K562 (cell line): ENCODE measurements around the gene CAMP. TPM values are rescaled to one million over a fixed set of nuclear protein-coding genes. Genes with fewer than 3 reads are reported as not detected.

Experiments
- HDAC1 ChIP-seq, 2 experiments: fragments of 450-650 bp; IDR thresholded peaks; 2 replicates each; pipeline ENCODE4 v1.6.1; 2016 to 2017; ENCODE audit warnings: inconsistent platforms in 1 of 2, mild to moderate bottlenecking in 1 of 2, moderate library complexity in 1 of 2
- HNRNPLL ChIP-seq: fragments of 200-400 bp; formaldehyde crosslinking; IDR thresholded peaks from 2 replicates; pipeline ENCODE4 v1.6.1; 2017; ENCODE audit warnings: low read length, low read depth, mild to moderate bottlenecking; ENCODE audit not compliant: poor library complexity, severe bottlenecking
- IFI16 ChIP-seq: fragments of 250-450 bp; sonication (Bioruptor Pico); IDR thresholded peaks from 2 replicates; pipeline ENCODE4 v2.1.2; 2022; ENCODE audit warnings: mild to moderate bottlenecking, inconsistent platforms
- RB1 ChIP-seq: fragments of 450-650 bp; IDR thresholded peaks from 2 replicates; pipeline ENCODE4 v1.6.1; 2017; ENCODE audit warnings: low read depth, mild to moderate bottlenecking
- RBM15 ChIP-seq: fragments of 200-400 bp; formaldehyde crosslinking; IDR thresholded peaks from 2 replicates; pipeline ENCODE4 v1.6.1; 2018; ENCODE audit warnings: mild to moderate bottlenecking, low read length, moderate library complexity; ENCODE audit not compliant: insufficient read depth
- TRIM24 ChIP-seq, 2 experiments: fragments of 450-650 bp; IDR thresholded peaks; 2 replicates each; pipeline ENCODE4 v1.6.1; 2016
- ZBTB7A ChIP-seq: IDR thresholded peaks from 2 replicates; pipeline ENCODE4 v1.6.1; 2011; ENCODE audit warnings: low read depth, mild to moderate bottlenecking, low read length, moderate library complexity, borderline replicate concordance; ENCODE audit not compliant: control insufficient read depth
- ZNF76 ChIP-seq: fragments of 250-450 bp; sonication (Bioruptor Pico); IDR thresholded peaks from 2 replicates; pipeline ENCODE4 v1.4.0; 2020; ENCODE audit warnings: mild to moderate bottlenecking, moderate library complexity, borderline replicate concordance
- ZSCAN29 ChIP-seq: fragments of 450-650 bp; IDR thresholded peaks from 2 replicates; pipeline ENCODE4 v1.6.1; 2017
- polyA plus RNA-seq, 8 experiments: library from polyadenylated mRNA; depleted of rRNA in 4 of 8; stranded (reverse) in 5 of 8; unstranded in 3 of 8; fragments of >200 nt; fragmentation: Nextera tagmentation in 2 of 8; fragmentation: Illumina TruSeq in 1 of 8; extraction: Ambion mirVana in 2 of 8; extraction: Trizol in 1 of 8; gene quantifications; 2 replicates each; pipeline versions ENCODE4 v1.2.1 to v1.2.3, GENCODE V29; 2011 to 2014; ENCODE audit warnings: inconsistent platforms in 1 of 8, missing spikeins in 1 of 8
- total RNA-seq, 7 experiments: library from RNA; depleted of rRNA in 6 of 7; stranded (reverse); fragments of >200 nt in 6 of 7; fragmentation: Illumina TruSeq in 2 of 7; extraction: Trizol in 2 of 7; gene quantifications; 2 replicates each; pipeline versions ENCODE4 v1.2.1 to v1.2.3, GENCODE V29; 2011 to 2021; ENCODE audit warnings: low replicate concordance in 1 of 7
- TF ChIP-seq, protein P1 (sequence below): conservative IDR thresholded peaks from 2 replicates; pipeline ENCODE4 v1.6.1; 2011; ENCODE audit warnings: low read depth, mild to moderate bottlenecking, low read length; ENCODE audit not compliant: control insufficient read depth
- TF ChIP-seq, protein P2 (sequence below): sonication (generic); formaldehyde crosslinking; IDR thresholded peaks from 2 replicates; pipeline ENCODE4 v1.8.1; 2023; ENCODE audit warnings: mild to moderate bottlenecking, missing genetic modification reagents
- TF ChIP-seq, protein P3 (sequence below): sonication (generic); formaldehyde crosslinking; IDR thresholded peaks from 2 replicates; pipeline ENCODE4 v1.8.0; 2023; ENCODE audit warnings: missing genetic modification reagents, mild to moderate bottlenecking, borderline replicate concordance
- TF ChIP-seq, protein P4 (sequence below): fragments of 250-450 bp; sonication (Bioruptor Pico); IDR thresholded peaks from 2 replicates; pipeline ENCODE4 v1.5.0; 2021
- TF ChIP-seq, protein P5 (sequence below): fragments of 450-650 bp; IDR thresholded peaks from 2 replicates; pipeline ENCODE4 v1.6.1; 2017; ENCODE audit warnings: mild to moderate bottlenecking, moderate library complexity

CAMP gene
- total and polyA plus RNA-seq, 9 of the 15 experiments (the other 6 are each of a cell fraction or from before 2014, with no cell fraction given): 0.22 TPM; not detected in 8

DNA sequence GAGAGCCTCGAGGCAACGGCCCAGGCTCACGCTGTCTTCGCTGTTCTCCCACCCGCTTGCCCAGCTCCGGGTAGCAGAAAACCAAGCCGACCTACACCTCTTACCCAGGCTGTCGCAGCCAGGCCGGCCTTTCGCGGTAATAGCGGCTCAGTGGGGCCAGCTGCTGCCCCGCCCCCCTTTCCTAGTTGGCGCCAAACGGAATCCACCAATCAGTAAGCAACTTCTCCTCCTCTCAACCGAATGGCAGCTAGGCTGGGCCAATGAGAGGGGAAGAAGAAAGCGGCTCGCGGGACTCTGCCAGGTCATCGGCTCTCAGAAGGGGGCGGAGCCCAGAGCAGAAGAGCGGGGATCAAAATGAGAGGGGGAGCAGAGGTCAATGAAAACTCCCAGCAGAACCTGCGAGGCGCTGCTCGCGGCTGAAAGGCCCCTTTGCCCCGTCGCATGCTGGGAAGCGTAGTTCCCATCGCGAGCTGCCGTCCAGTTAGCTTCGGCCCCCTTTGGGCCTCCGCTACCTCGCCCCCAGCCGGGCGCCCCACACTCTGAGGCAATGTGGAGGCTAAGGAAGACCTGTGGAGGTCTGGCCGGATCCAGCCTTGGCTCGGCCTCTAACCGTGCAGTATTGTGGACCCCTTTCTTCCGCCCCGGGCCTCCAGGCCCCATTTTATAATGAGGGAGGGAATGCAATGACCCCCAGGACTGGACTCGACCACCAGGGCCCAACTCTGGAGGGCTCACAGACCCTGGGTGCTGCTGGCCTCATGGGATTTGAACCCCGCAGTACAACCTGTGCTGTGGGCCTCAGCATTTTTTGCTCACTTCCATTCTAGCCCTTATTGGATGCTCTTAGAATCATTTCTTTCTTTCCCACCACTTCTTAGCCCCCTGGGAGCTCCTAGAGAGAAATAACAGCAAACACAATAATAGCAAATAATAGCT lies 34.8 kb upstream of the CAMP start, which contains the start of gene CDC25A (continued):
- TF ChIP-seq RBM15 (no peak), HDAC1 (IDR thresholded peaks at IDR 0.05) (peak in 1 of 2 experiments; percentile 98; a peak in 2 of 4 replicates), ZSCAN29 (no peak), ZNF76 (no peak), ZBTB7A (peak; percentile 73; the same call in 1 of the 2 replicates), TRIM24 (IDR thresholded peaks at IDR 0.05) (no peak), RB1 (peak; percentile 73; the same call in 1 of the 2 replicates), HNRNPLL (peak; percentile 68), IFI16 (CRISPR knock-in tag) (no peak)
- TF ChIP-seq, protein P1, sequence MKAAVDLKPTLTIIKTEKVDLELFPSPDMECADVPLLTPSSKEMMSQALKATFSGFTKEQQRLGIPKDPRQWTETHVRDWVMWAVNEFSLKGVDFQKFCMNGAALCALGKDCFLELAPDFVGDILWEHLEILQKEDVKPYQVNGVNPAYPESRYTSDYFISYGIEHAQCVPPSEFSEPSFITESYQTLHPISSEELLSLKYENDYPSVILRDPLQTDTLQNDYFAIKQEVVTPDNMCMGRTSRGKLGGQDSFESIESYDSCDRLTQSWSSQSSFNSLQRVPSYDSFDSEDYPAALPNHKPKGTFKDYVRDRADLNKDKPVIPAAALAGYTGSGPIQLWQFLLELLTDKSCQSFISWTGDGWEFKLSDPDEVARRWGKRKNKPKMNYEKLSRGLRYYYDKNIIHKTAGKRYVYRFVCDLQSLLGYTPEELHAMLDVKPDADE: peak; percentile 74
- TF ChIP-seq, protein P2, sequence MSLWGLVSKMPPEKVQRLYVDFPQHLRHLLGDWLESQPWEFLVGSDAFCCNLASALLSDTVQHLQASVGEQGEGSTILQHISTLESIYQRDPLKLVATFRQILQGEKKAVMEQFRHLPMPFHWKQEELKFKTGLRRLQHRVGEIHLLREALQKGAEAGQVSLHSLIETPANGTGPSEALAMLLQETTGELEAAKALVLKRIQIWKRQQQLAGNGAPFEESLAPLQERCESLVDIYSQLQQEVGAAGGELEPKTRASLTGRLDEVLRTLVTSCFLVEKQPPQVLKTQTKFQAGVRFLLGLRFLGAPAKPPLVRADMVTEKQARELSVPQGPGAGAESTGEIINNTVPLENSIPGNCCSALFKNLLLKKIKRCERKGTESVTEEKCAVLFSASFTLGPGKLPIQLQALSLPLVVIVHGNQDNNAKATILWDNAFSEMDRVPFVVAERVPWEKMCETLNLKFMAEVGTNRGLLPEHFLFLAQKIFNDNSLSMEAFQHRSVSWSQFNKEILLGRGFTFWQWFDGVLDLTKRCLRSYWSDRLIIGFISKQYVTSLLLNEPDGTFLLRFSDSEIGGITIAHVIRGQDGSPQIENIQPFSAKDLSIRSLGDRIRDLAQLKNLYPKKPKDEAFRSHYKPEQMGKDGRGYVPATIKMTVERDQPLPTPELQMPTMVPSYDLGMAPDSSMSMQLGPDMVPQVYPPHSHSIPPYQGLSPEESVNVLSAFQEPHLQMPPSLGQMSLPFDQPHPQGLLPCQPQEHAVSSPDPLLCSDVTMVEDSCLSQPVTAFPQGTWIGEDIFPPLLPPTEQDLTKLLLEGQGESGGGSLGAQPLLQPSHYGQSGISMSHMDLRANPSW (CRISPR knock-in tag): no peak
- TF ChIP-seq, protein P3, sequence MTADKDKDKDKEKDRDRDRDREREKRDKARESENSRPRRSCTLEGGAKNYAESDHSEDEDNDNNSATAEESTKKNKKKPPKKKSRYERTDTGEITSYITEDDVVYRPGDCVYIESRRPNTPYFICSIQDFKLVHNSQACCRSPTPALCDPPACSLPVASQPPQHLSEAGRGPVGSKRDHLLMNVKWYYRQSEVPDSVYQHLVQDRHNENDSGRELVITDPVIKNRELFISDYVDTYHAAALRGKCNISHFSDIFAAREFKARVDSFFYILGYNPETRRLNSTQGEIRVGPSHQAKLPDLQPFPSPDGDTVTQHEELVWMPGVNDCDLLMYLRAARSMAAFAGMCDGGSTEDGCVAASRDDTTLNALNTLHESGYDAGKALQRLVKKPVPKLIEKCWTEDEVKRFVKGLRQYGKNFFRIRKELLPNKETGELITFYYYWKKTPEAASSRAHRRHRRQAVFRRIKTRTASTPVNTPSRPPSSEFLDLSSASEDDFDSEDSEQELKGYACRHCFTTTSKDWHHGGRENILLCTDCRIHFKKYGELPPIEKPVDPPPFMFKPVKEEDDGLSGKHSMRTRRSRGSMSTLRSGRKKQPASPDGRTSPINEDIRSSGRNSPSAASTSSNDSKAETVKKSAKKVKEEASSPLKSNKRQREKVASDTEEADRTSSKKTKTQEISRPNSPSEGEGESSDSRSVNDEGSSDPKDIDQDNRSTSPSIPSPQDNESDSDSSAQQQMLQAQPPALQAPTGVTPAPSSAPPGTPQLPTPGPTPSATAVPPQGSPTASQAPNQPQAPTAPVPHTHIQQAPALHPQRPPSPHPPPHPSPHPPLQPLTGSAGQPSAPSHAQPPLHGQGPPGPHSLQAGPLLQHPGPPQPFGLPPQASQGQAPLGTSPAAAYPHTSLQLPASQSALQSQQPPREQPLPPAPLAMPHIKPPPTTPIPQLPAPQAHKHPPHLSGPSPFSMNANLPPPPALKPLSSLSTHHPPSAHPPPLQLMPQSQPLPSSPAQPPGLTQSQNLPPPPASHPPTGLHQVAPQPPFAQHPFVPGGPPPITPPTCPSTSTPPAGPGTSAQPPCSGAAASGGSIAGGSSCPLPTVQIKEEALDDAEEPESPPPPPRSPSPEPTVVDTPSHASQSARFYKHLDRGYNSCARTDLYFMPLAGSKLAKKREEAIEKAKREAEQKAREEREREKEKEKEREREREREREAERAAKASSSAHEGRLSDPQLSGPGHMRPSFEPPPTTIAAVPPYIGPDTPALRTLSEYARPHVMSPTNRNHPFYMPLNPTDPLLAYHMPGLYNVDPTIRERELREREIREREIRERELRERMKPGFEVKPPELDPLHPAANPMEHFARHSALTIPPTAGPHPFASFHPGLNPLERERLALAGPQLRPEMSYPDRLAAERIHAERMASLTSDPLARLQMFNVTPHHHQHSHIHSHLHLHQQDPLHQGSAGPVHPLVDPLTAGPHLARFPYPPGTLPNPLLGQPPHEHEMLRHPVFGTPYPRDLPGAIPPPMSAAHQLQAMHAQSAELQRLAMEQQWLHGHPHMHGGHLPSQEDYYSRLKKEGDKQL: no peak
- TF ChIP-seq, protein P4, sequence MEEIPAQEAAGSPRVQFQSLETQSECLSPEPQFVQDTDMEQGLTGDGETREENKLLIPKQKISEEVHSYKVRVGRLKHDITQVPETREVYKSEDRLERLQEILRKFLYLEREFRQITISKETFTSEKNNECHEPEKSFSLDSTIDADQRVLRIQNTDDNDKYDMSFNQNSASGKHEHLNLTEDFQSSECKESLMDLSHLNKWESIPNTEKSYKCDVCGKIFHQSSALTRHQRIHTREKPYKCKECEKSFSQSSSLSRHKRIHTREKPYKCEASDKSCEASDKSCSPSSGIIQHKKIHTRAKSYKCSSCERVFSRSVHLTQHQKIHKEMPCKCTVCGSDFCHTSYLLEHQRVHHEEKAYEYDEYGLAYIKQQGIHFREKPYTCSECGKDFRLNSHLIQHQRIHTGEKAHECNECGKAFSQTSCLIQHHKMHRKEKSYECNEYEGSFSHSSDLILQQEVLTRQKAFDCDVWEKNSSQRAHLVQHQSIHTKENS: no peak
- TF ChIP-seq, protein P5, sequence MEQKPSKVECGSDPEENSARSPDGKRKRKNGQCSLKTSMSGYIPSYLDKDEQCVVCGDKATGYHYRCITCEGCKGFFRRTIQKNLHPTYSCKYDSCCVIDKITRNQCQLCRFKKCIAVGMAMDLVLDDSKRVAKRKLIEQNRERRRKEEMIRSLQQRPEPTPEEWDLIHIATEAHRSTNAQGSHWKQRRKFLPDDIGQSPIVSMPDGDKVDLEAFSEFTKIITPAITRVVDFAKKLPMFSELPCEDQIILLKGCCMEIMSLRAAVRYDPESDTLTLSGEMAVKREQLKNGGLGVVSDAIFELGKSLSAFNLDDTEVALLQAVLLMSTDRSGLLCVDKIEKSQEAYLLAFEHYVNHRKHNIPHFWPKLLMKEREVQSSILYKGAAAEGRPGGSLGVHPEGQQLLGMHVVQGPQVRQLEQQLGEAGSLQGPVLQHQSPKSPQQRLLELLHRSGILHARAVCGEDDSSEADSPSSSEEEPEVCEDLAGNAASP: no peak
